SKM-1 (cell line): ENCODE data around the gene GPBP1.
"Not testable (repeated sequence)": the region's sequence is repeated elsewhere in the genome, so short reads cannot be mapped to it uniquely, and the experiment has no call there.

Source experiments
- DNase-seq: peaks from one replicate; lab custom pipeline; 2025; ENCODE audit not compliant: unreplicated experiment; lab: John Stamatoyannopoulos, UW

GPBP1 gene

DNA sequence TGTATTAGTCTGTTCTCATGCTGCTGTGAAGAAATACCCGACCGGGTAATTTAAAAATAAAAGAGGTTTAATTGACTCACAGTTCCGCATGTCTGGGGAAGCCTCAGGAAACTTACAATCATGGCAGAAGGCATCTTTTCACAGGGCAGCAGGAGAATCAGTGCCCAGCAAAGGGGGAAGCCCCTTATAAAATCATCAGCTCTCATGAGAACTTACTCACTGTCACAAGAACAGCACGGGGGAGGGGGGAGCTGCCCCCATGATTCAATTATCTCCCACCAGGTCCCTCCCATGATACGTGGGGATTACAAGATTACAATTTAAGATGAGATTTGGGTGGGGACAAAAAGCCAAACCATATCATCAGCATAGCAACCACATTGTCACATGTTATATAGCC, 102.5 kb downstream of the GPBP1 start:
- DNase-seq, result no peak

DNA sequence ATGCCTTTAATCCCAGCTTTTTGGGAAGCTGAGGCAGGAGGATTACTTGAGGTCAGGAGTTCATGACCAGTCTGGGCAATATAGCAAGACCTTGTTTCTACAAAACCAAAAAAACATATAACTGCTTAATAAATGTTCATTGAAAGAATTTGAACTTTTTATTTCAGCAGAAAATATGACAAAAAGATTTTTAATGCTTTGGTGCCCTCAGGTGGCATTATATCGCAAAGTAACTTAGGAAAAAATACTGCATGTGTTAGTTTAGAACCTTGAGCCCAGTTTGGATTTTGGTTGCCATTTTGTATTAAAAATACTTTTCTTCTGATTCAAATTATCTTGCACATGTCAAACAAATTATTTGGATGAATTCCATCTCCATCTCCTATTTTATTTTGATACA, 103.2 kb downstream of the GPBP1 start:
- DNase-seq, result no peak

DNA sequence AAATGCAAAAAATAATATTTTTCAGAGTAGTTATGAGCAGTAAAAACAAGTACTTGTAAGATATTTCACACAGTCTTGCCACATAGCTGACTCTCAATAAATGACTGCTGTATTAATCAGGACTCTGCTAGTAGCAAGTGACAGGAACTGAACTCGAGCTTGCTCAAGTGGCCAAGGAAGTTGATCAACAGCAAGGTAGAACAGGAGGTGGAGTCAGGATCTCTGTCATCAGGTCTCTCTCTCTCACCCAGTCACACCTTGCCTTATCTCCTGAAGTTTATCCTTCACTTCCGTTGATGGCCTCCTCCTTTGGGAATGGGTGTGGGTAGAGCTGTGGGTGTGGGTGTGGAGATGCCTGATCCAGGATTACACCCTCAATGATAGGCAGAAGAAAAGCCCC, 107.0 kb downstream of the GPBP1 start:
- no peak for DNase-seq

DNA sequence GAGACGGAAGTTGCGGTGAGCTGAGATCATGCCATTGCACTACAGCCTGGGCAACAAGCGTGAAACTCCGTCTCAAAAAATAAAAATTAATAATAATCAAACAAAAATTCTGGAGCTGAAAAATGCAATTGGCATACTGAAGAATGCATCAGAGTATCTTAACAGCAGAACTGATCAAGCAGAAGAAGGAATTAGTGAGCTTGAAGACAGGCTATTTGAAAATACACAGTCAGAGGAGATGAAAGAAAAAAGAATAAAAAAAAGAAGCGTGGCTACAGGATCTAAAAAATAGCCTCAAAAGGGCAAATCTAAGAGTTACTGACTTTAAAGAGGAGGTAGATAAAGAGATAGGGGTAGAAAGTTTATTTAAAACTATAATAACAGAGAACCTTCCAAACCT, 111.2 kb downstream of the GPBP1 start:
- DNase-seq, result not testable (repeated sequence)

DNA sequence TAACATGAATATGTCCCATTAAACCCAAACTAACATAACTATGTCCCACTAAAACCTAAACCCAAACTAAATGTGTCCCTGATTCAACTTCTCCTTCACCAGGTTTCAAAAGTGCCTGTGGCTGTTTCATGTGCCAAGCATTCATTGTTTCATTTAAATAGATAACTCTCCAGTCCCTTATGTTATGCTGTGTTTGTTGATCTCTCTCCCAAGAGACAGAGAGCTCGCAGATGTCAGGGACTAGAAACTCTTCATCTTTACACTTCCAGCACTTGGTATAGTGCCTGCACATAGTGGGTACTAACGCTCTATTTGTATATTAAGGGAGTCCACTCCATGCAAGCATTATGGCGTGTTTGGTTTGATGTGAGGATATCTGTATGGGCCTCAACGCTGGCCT, 118.0 kb downstream of the GPBP1 start:
- no peak for DNase-seq

DNA sequence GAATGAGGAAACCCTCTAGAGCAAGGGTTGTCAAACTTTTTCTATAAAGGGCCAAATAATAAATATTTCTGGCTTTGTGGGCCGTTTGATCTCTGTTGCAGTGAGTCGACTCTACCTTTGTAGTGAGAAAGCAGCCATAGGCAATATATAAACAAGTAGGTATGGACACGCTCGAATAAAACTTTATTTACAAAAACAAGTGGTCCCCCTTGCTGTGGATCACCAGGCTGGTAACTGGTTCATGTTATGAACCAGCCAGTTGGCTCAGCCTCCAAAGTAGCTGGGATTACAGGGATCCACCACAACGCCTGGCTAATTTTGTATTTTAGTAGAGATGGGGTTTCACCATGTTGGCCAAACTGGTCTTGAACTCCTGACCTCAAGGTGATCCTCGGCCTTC, 118.5 kb downstream of the GPBP1 start:
- DNase-seq, result no peak

DNA sequence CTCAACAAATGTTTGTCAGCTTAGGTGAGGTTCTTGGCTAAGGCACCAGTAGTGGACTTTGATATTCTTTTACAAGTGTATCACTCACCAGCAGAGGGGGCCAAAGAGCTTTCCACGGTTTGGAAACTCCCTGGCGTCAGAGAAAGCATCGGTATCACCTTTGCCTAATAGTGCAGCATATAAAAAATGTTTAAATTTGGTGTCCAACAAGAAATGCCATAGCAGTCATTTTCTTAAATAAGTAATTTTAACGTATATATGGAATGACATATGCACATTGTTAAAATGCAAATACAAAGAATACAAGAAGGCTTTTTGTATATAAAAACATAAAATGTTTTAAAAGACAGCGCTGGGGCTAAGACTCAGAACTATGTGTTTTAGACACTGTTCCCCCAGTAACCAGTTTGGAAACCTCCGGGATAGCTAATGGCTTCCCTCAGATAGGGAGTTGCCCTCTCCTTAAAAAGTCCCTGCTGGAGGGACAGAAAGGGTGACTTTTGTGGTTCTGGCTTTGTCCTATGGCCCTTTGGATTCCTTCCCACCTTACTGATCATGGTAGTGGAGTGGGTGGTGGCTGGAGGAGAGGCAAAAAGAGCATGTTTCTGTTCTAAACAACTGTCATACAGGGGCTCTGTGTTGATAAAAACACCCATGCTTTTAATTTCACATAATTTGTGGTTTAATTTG, 124.6 kb downstream of the GPBP1 start:
- DNase-seq, result peak; percentile 64

DNA sequence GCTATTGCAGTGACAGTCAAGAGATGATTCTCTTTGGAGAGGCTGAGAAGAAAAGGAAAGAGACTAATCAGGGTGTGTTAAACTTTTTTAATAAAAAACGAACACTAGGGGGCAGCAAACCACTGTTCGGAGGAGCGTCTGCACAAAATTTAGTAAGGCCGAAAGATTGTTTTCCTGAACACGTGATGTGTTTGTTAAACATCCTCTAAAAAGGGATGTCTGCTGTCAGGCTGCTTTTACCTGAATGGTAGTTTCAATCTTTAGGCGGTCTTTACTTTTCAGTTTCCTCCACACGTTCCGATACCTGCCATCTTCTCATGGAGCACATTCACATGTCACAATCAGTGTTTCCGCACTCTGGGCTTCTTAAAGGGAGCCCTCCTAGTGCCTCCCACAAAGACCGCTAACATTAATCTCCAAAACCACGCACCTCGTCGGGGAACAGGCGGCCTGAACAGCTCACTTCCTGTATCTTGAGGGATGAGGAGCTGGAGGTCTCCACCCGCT, 125.2 kb downstream of the GPBP1 start:
- DNase-seq, result peak; percentile 75

DNA sequence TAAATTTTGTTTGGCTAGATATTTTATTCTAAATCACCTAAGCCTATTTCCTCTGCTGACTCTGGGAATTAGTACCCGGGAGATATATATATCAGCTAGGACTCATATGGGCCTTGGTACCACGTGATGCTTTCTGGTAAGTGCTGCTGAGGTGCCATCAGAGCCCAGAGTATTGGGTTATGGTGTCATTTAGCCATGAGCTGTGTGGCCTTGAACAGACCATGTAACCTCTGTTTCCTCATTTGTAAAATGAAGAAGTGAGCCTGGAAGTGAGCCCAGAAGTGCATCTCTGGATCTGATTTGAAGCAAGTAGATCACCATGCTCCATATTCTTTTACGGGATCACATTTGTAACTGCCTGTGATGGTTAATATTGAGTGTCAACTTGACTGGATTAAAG, 126.1 kb downstream of the GPBP1 start:
- no peak for DNase-seq

DNA sequence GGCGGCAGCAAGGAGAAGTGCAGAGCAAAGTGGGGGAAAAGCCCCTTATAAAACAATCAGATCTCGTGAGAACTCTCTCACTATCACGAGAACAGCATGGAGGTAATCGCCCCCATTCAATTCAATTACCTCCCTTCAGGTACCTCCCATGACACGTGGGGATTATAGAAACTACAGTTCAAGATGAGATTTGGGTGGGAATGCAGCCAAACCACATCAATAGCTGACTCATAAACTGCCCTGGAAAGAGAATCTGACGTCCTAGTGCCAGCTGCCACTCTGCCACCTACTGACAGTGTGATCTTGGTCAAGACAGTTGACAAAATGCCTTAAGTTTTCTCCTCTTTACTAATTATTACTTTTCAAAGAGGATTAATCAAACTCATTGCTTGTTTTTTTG, 128.3 kb downstream of the GPBP1 start:
- no peak for DNase-seq

DNA sequence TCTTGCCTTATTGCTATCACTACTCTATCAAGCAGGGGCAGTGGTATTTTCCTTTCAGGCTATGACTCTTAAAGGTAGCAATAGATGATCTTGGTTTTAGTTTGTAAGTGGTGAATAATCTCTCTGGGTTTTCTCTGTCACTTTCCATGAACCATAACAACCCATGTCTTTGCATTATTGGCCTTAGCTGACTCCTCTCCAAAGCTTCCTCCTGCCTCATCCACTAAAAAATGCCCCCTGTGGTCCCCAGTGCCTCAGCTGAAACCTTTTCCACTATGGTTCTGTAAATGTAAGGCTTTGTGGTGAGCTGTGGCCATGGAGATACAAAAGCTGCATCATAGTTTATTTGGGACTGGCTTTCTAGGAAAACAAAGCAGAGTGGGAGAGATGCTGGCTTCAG, 128.8 kb downstream of the GPBP1 start:
- no peak for DNase-seq

DNA sequence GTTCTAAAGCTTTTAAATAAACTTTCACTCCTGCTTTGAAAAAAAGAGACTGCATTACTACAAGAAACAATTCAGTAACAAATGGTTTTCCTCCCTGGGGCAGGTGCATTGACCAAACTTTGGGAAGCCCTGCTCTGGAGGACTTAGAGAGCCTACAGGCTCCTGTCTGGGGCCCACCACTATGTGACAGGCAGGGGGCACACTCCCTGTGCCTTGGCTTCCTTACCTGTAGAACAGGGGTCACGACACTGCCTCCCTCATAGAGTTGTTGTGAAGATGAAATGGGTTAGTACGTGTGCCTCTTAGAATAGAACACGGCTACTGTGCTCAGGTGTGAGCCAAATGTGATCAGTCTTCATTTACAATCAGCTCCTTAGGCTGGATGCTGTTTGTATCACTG, 130.1 kb downstream of the GPBP1 start:
- no peak for DNase-seq

DNA sequence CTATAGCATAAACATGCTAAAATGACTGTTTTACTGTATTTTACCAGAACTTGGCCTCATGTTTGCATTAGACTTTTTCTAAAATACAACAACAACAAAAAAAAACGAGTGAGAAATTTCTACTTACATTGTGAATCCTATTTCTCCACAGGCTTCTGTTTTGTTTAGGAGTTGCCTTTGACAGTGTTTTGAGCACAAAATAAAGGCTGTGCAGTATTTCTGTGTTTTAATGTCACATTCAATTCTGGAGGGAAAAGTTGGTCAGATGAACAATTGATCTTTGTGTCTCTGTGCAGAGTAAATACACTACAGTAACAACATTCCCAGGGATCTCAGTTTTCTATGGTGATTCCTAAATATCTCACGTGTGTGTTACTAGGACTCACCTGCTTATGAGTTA, 131.1 kb downstream of the GPBP1 start:
- DNase-seq, result no peak

DNA sequence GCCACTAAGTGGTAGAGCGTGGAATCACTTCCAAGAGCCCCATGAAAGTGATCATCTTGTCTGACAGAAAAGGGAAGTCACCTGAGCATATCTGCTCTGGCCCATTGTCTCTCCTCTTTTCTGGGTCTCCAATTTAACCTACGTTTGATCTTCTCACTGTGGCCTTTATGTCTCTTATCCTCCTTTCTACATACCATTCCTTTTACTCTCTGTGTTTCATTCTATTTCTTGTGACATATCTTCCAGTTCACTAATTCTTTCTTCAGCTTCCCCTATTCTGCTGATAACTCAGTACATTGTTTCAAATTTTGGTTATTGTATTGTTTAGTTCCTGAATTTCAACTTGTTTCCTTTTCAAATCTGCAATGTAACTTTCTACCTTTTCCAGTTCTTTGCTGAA, 132.5 kb downstream of the GPBP1 start:
- no peak for DNase-seq

DNA sequence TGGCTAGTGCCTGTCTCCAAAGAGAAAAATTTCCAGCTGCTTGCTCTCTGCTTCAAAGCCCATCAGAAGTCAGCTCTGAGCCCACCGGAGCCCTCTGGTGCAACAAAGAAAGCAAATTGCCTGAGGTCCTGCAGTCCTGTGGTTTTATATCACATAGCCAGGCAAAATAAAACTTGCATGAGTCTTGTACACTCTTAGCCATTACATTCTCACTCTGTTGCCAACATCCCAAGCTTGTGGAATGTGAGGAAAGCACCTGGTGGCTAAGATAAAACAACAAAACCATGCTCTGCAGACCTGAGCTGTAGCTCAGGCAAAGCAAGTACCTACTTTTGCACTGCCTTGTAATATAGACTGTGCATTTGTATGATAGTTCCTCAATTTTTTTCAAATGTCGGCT, 133.7 kb downstream of the GPBP1 start:
- DNase-seq, result no peak

DNA sequence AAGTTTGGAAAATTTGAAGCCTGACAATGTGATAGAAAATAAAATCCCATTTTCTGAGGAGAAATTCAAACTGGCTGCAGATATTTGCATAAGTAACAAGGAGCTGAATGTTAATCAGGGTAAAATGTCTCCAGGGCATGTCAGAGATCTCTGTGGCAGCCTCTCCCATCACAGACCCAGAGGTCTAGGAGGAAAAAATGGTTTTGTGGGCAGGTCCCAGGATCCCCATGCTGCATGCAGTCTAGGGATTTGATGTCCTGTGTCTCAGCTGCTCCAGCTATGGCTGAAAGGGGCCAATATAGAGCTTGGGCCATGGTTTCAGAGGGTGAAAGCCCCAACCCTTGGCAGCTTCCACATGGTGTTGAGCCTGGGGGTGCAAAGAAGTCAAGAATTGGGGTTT, 135.2 kb downstream of the GPBP1 start:
- not testable (repeated sequence) for DNase-seq

DNA sequence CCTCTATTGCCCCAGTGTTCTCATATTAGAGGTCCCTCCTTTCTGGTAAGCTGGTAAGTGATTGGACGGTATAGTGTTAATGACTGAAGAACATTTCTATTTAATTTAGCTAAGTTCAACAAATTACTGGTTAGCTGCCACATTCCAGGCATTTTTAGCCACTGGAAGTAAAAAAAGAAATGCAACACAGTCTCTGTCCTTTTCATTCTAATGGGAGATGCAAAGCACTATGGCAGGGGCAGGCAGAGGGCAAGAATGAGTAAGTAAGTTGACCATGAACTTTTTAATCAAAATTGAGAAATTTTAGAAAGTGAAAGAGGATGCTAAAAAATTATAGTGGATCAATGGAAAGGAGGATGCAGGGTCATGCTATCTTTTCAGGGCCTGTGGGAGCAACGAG, 137.4 kb downstream of the GPBP1 start:
- no peak for DNase-seq

DNA sequence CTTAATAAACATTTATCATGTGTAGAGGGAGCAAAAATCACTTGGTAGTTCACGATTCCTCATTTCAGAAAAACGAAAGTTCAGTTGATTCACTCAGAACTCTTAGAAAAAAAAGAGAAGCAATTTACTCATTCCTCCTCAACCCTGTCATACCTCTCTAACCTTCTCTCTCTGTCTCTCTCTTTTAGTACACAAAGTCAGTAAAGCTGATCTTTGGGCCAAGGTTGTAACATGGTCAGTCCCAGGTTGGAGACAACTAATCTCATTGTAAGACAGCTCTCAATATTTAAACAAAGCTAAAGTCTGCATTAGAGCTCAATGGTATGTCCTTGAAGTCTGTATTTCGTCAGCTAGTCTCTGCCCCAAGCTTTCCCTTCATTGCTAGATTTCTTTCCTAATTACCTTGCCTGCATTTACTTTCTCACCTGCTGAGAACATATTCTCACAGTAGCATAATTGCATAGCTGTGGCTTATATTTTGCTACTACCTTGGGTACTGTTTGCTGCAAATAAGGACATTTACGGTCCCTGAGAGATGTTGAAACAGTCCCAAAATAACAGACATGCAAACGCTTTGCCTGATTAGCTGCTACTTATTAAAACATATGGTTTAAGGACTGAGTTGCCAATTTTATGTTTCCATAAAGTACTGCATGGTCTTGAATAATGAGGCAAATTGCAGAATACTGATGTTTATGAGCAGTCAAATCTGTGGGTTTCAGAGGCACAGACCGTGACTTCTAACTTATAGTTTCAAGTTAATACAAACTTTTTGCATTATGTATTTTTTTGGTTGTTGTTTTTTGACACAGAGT, 138.3 kb downstream of the GPBP1 start:
- no peak for DNase-seq

DNA sequence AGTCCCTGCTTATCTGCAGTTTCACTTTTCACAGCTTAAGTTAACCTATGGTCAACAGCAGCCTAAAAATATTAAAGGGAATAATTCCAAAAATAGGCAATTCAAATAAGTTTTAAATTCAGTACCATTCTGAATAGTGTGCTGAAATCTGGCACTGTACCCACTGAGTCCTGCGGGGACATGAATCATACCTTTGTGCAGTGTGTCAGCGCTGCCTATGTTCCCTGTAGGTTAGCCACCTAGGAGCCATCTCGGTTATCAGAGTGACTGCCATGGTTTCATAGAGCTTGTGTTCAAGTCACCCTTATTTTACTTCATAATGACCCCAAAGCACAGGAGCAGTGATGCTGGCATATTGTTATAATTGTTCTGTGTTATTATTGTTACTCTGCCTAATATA, 139.9 kb downstream of the GPBP1 start:
- no peak for DNase-seq
